CD4-positive, alpha-beta T cell treated with Interferon alpha-2 for 1 hour (primary cell): ENCODE data around the gene KNDC1.

ENCODE experiments used
- DNase-seq, 2 donors: peaks; one replicate each; pipeline ENCODE4 v3.0.0-alpha.2; 2020 to 2022

The KNDC1 gene

DNA sequence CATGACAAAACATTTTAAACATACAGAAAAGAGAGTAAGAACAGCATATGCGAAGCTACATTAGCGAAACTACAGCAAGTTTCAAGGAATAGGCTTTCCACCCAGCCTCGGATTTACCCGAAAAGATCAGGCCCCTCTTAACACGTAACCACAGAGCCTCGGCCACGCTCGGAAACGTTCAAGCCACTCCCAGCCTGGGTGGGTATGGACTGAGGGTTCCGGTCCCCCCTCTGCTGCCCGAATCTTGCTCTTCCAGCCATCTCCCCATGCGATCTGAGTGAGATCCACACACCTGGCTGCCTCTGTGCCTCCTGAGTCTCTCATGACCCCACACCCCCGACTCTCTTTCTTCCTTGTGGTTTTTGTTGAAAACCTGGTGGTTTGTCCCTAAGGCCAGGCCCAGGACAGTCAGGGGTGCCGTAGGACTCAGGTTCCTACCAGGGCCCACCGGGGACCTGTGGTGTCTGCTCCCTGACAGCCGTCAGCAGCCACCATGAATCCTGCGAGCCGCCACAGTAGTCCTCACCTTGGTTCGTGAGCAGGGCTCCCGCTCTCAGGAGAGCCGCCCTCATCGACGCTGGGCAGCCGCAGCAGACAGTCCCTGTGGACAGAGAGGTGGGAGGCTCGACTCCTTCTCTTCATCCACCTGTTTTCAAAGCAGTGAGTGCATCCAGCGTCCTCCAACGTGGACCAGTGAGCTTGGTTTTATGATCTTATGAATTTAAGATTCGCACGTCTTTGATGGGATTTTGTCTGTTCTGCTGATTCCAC is 18.5 kb downstream of the KNDC1 start:
- no peak for DNase-seq

DNA sequence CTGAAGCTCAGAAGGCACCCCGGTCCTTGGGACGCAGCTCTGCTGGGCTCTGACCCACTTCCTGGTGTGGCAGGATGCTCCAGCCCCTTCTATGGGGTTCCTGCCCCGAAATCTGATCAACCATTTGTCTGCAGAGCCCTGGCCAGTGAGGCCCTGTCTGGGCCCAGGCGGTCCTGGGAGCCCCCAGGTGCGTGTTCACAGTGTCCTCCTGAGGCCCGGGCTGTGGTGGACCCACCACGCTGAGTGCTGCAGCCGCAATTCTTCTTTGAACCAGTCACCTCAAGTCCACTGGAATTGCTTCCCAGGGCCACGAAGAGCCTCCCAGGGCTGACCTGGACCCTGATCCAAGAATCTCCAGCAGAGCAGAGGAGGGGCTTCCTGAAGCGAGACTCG is 19.1 kb downstream of the KNDC1 start:
- no peak for DNase-seq

DNA sequence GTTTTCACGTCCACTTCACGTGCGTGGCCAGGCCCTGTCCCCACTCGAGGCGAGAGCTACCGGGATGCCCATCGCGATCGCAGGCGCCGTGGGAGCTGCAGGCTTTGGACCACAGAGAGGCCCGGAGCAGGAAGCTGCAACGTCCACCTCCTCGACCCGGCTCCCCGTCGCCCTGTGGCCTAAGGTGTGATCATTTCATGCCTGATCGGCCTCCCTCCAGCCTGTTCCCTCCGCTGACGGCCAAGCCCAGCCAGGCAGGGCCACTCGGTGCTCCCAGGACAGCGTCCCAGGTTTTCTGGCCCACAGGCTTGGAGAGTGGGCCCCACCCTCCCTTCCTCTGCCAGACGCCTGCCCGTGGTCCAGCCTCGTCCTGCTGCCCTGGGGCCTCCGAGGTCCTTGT is 19.6 kb downstream of the KNDC1 start:
- no peak for DNase-seq

DNA sequence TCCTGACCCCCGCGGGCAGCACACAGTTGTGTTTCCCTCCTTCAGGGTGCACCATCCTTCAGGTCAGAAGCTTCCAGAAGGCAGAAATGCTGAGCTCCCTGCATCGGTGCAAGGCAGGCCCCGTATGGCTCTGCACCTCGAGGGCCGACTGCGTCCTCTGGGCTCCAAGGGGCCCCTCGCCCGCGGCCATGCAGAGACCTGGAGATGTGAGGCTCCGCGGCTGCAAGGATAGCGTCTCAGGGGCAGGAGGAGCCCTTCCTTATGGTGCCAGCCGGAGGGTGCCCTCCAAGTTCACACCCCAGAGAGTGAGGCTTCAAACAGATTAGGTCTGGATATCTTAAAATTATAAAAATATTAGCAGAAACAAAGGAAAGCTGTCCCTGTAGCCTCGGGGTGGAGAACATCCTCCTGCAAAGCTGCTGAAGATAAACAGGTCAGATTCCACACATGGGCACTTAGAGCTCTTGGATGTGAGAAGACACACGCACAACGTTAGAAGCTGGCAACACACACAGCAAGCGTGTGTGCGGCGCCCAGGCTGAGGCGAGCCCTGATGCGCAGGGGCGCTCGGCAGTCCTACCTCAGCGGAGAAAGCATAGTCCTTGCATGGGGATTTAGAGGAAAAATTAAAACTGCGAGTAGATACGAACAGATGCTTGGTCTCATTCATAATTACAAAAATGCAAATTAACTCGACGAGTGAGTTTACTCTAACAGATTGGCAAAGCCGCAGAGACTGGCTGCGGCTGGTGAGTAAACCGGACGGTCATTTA is 20.4 kb downstream of the KNDC1 start:
- DNase-seq: no peak

DNA sequence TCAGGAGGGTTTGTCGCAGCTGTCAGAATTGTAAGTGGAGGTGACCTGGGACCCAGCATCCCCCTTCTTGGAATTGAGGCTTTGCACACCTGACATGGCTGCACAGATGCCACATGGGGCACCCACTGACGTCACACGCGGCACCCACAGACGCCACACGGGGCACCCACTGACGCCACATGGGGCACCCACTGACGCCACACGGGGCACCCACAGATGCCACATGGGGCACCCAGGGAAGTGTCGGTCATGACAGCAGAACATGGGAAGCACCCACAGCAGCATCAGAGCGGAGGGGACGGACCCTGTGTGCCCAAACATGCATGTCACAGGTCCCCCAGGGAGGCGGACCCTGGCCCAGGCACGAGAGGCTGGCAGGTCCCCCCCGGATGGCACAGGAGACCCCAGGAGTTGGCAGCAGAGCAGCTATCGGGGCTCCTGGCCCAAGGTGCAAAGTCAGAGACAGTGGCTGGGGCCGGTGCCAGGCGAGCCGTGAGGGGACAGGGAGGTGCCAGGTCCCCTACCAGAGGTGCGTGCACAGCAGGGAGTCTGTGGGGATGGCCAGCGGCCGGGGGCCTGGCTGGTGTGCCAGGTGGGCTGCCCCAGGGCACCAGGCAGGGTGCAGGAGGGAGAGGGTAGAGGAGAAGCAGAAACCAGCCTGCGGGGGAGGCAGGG is 21.1 kb downstream of the KNDC1 start:
- DNase-seq: no peak

DNA sequence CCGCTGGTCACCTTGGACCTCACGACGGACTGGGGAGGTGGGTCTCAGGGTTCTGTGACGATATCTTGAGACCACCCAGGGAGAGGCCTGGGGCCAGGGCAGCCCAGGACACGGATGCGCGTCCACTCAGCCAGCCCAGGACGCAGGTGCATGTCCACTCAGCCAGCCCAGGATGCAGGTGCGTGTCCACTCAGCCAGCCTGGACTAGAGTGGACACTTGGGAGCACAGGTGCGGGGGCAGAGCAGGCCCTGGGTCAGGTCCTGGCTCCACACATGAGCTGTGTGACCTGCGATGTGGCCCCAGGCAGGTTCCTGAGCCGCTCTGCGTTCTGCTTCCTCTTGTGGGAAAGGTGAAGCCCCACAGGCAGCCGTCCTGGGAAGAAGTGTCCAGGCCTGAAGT is 22.2 kb downstream of the KNDC1 start:
- DNase-seq: no peak

DNA sequence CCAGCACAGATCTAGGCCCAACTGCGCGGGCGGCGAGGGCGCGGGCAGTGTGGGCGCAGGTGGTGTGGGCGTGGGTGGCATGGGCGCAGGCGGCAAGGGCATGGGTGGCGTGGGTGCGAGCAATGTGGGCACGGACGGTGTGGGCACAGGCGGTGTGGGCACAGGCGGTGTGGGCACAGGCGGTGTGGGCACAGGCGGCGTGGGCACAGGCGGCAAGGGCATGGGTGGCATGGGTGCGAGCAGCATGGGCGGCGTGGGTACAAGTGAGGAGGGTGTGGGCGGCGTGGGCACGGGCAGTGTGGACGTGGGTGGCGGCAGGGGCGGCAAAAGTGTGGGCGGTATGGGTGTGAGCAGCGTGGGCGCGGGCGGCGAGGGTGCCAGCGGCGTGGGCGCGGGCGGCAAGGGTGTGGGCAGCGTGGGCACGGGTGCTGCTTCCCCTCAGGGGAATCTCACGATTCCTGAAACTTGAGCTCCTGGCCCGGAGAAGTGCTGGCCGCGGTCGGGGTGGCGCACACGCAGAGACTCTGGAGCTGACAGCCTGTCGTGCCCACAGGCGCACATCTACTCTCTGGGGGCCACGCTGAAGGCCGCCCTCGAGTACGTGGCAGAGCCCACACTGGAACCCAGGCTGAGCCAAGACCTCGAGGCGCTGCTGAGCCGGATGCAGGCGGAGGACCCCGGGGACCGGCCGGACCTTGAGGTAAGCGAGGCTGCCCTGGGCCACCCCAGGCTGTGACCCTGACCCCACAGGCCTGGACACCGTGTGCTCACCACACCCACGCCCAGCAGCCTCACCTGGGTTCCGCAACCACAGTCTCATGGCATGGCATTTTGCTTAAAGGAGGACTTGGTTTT is 23.0 kb downstream of the KNDC1 start:
- DNase-seq: no peak

DNA sequence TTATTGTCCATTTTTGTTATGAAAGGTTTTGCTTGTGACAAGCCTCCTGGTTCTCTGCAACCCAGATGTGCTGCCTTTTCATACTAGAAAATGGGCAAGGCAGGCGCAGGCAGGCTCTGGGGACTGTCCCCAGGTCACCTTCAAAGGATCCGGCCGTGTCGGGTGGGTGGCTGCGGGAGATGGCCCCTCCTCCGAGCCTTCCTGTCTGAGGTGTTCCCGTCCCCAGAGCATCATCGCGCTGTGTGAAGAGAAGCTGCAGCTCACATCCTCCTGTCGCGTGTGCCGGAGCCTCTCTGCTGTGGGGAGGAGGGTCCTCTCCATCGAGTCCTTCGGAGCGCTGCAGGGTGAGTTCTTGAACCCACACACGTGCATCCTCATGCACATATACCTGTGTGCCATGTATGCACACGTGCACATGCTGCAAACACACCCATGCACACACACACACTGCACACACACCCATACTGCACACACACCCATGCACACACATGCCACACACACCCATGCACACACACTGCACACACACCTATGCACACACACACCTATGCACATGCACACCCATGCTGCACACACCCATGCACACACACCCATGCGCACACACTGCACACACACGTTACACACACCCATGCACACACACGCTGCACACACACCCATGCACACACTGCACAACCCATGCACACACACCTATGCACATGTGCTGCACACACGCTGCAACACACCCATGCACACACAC is 23.8 kb downstream of the KNDC1 start:
- no peak for DNase-seq

DNA sequence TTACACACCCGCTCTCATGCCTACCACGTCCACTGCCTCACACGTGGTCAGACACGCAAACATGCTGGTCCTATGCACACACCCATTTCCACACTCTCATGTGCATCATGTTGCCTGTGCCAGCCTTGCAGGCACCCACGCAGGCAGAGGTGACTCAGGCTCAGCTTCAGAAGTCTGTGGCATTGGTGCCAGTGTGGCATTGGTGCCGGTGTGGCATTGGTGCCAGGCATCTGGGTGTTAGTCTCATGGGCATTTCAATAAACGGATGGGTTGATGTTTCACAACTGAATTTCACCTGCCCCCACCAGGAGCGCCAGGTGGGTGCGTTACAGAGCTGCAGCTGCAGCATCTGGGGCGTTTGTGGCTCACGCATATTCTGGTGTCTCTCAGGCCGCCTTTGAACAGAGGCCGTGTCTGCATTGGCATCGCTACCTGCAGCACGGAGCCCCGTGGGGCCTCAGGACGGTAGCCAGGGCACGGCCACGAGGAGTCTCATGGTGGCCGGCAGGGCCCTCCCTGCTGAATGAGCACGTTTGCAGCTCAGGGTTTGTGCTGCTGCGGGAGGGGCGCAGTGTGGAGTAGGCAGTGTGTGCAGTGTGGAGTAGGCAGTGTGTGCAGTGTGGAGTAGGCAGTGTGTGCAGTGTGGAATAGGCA is 24.7 kb downstream of the KNDC1 start:
- no peak for DNase-seq

DNA sequence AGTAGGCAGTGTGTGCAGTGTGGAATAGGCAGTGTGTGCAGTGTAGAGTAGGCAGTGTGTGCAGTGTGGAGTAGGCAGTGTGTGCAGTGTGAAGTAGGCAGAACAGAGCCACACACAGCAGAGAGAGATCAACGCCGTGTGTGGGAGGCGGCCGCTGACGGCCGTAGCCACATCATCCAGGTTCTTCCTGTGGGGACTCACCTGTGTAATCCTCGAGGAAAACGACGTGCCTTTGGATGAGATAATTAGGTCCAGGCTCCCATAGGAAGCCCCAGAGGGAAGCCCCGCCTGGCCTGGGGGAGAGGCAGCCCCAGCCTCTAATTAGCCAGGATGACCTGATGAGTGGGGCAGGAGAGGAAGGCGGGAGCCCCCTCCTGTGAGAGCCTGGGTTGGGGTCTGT is 25.4 kb downstream of the KNDC1 start:
- no peak for DNase-seq

DNA sequence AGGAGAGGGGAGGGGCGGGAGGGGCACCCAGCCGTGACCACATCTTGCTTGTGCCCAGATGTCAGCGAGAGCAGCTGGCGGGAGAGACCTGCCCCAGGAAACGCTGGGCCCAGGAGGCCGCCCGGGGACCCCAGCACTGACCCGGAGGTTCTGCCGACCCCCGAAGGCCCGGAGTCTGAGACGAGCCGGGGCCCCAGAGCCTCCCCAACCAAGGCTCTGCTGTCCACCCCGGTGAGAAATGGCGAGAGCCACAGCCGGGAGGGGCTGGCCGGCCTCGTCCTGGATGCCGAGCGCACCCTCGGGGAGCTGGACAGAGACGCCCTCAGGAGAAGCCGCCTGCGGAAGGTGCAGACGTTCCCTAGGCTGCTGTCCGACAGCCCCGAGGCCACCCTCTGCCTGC is 25.9 kb downstream of the KNDC1 start:
- no peak for DNase-seq

DNA sequence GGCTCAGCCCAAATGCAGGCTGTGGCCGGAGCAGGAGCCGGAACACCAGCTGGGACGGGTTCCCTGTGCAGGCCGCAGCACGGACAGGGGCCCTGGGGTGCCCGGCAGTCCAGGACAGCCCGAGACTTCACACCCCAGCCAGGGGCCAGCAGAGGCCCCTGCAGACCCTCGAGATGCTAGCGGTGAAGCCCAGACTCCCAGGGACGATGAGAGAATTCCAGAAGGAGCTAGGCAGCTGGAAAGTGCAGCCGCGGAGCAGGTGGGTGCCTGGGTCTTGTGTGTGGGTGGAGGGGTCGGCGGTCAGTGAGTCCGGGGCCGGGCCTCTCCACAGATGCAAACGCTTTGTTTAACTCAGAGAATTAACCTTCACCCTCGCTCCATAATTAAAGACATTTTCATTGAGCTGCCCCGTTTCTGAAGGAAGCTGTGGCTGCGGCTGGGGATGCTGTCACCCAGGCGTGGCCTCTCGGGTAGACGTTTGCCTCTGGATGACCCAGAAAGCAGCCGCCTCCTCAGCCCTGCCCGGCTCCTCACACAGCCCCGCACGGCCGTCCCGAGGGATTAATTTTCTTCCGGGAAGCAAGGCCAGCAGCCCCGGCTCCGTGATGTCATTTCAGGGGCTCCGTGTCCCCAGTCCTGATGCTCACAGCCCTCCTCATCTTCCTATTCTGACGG is 26.5 kb downstream of the KNDC1 start:
- no peak for DNase-seq

DNA sequence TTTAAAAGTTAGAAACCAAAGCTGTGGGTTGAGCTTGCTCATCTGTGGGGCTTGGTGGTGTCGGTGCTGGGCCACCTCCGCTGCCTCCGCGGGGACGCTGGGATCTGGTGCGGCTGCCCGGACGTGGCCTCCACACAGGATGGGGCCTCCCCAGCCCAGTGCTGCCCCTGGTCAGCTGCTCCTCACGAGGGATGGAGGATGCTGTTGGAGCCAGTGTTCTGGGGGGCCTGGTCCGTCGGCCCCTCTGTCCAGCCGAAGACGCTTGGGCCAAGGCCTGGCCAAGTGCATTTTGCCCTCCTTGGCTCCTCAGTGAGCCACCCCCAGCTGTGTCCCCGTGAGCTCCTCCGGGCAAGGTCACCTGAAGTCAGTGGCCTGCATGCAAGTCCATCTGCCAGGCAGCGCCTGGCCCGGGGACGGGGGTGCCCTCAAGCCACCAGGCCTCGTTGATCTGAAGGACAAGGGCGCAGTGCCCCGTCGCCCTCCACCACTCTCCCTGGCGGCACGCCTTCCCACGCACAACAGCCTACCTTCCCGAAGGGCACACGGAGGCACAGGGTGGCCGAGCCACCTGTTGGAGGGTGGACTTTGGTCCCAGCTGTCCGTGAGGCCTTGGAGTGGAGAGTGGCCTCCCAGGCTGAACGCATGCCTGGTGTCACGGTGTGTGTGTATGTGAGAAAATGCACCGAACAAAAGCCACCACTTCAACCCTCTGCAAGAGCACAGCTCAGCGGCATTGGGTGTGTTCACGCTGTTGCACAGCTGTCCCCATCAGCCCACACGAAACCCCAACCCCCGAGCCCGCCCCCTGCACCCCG is 27.3 kb downstream of the KNDC1 start:
- no peak for DNase-seq

DNA sequence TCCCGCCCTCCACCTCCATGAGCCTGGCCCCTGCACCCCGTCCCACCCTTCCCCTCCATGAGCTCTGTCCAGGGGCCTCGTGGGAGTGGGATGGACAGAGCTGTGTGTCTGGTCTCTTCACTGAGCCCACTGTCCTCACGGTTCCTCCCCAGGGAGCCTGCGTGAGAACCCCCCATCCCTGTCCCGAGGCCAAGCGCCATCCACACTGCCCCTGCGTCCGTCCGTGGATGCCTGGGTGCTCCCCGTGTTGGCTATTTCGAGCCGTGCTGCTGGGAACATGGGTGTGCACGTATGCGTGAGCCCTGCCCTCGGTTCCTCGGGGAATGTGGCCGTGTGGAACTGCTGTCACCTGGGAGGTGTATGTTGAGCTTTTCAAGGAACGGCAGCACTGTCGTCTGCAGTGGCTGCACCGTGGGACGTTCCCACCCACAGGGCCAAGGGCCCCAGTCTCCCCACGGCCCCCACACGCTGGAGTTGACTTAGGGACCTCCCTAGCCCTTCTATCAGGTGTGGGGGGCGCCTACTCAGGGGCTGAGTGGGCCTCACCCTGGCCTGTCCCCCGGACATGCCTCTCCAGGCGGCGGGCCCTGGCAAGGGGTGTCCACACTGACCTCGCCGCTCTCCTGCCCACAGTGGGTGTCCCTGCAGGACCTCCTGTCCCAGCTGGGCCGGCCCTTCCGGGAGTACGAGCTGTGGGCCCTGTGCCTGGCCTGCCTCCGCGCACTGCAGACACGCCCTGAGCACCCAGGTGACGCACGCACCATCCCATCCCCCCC is 28.1 kb downstream of the KNDC1 start:
- no peak for DNase-seq

DNA sequence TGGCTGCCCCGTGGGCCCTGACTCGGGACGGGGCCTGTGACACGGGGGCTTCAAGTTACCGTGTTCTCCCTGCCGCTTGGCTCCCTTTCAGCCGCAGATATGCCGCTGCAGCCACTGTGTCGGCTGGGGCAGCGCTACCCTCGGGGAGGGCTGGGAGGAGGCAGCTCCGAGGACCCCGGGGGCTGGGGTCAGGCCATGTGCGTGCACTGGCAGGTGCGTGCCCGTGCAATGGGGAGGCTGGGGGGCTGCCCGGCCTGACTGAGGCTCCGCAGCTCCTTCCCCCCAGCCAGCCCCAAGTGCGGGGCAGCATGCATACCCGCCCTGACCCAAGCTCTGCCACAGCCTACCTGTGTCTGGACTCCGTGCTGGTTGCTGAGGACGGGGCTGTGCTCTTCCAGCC is 29.2 kb downstream of the KNDC1 start:
- no peak for DNase-seq

DNA sequence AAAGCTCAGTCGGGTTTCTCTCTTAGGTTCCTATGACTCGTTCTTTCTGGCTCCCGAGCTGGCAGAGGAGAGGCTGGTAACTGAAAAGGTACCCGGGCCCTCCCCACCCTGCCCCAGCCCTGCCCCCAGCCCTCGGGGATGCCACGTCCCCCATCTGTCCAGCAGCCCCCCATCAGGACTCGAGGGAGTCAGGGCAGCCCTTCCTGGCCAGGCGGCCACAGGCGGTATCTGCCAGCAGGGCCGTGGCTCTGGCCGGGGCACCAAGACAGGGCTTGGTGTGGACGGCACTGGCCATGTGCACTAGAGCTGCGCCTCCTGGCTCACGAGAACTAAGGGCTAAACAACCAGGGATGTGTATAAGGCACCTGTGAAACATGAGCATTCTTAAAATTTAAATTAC is 29.7 kb downstream of the KNDC1 start:
- DNase-seq: no peak

DNA sequence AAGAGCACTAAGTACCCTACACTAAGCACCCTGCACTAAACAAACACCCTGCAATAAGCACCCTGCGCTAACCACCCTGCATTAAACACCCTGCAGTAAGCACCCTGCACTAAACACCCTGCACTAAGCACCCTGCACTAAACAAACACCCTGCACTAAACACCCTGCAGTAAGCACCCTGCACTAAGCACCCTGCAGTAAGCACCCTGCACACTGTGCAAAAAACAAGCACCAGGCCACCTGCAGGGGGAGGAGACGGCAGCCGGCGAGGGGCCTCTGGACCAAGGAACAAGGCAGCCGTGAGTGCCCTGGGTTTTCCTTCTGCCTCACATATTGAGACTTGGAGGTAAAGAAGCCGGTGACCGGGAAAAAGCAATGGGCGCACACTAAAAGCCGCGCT is 30.2 kb downstream of the KNDC1 start:
- DNase-seq: no peak

DNA sequence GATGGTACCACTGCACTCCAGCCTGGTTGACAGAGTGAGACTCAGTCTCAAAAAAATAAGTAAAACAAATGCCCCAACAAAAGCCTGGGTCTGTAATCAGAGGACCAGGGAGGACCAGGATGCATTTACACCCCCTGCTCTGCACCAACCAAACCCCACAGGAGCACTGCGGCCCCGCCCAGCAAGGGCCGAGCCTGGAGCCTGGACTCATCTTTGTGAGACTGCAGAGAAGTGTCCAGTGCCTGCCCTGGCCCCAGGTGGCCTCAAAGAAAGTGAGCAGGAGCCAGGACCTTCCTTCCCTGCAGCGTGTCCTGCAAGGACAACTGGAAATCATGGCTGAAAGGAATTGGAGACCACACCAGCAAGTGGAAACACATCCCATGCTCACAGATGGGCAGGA is 31.6 kb downstream of the KNDC1 start:
- DNase-seq: no peak

DNA sequence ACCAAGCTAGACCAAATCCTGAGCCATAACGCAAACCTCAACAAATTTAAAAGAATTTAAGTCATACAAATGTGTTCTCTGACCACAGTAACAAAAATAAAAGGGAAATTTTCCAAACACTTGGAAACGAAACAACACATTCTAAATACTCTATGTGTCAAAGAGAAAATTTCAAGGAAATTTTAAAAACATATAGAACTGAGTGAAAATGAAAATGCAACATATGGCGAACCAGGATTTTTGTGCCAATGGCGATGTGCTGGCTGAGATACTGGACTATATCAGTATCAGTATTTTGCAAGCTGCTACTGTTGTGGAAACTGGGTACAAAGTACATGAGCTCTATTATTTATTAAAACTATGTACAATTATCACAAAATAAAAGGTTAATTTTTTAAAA is 34.1 kb downstream of the KNDC1 start:
- DNase-seq: no peak

DNA sequence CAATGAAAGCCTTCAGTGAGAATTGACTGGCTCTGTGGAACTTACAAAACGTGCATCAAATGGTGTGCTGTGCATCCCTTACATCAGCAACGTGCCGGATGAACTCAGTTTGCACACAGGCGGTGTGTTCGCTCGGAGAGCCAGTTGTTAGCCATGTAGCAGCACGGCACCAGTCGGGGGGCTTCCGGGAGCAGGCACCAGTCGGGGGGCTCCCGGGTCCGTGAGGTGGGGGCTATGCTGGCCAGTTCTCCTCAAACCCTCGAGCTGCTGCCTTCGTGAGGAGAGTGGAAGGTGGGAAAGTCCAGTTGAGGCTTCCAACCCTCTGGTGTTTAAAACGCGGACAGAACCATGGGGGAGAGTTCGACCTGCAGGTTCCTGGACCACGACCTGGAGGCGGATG is 35.1 kb downstream of the KNDC1 start:
- DNase-seq: no peak
